ENCODE measurements around the gene BCAS1.

BCAS1 gene

GRCh38 chr20:53899351-53900167 is 170.8 kb downstream of the BCAS1 start (continued):
- TF ChIP-seq HOXD13 (CRISPR knock-in tag; IDR thresholded peaks at IDR 0.05; ENCODE audit: borderline replicate concordance) (peak; percentile 62; the same call in 1 of the 2 replicates), ZSCAN30 (tag by site-specific recombination; IDR thresholded peaks at IDR 0.05) (0 out of 2 replicates have a peak, but pooled peaks have one; percentile 53), SETDB1 (IDR thresholded peaks at IDR 0.05; ENCODE audit: insufficient read length, low read length) (no peak), ZEB2 (tag by site-specific recombination; IDR thresholded peaks at IDR 0.05) (peak; percentile 92), ATF2 (tag by site-specific recombination; IDR thresholded peaks at IDR 0.05; ENCODE audit: low read depth) (peak; percentile 51; the same call in 1 of the 2 replicates), ZNF561 (tag by site-specific recombination; IDR thresholded peaks at IDR 0.05; ENCODE audit: borderline replicate concordance) (peak; percentile 99), ZNF629 (tag by site-specific recombination; IDR thresholded peaks at IDR 0.05) (peak; percentile 96), ZNF23 (tag by site-specific recombination; IDR thresholded peaks at IDR 0.05; ENCODE audit: borderline replicate concordance) (no peak), ZNF302 (tag by site-specific recombination; IDR thresholded peaks at IDR 0.05; ENCODE audit: low read depth) (no peak), ZNF555 (tag by site-specific recombination; conservative IDR thresholded peaks at IDR 0.05) (no peak), ZNF792 (tag by site-specific recombination; IDR thresholded peaks at IDR 0.05) (0 out of 2 replicates have a peak, but pooled peaks have one; percentile 92), ZNF138 (tag by site-specific recombination; IDR thresholded peaks at IDR 0.05; ENCODE audit: borderline replicate concordance) (no peak), ZNF654 (tag by site-specific recombination; IDR thresholded peaks at IDR 0.05; ENCODE audit: low read depth) (0 out of 2 replicates have a peak, but pooled peaks have one; percentile 4), ZBTB17 (tag by site-specific recombination; IDR thresholded peaks at IDR 0.05) (peak; percentile 95), ZNF426 (tag by site-specific recombination; IDR thresholded peaks at IDR 0.05) (no peak), SP2 (tag by site-specific recombination; IDR thresholded peaks at IDR 0.05) (peak; percentile 76), KLF8 (tag by site-specific recombination; IDR thresholded peaks at IDR 0.05) (peak; percentile 97), ZNF24 (tag by site-specific recombination; IDR thresholded peaks at IDR 0.05) (peak; percentile 99), OSR2 (tag by site-specific recombination; IDR thresholded peaks at IDR 0.05) (peak; percentile 100), ZNF488 (tag by site-specific recombination; IDR thresholded peaks at IDR 0.05) (peak; percentile 84), PRDM4 (tag by site-specific recombination; IDR thresholded peaks at IDR 0.05) (peak; percentile 92), REPIN1 (tag by site-specific recombination; IDR thresholded peaks at IDR 0.05; ENCODE audit: low read depth) (peak; percentile 55; the same call in 1 of the 2 replicates)
- TF ChIP-seq, protein P1, sequence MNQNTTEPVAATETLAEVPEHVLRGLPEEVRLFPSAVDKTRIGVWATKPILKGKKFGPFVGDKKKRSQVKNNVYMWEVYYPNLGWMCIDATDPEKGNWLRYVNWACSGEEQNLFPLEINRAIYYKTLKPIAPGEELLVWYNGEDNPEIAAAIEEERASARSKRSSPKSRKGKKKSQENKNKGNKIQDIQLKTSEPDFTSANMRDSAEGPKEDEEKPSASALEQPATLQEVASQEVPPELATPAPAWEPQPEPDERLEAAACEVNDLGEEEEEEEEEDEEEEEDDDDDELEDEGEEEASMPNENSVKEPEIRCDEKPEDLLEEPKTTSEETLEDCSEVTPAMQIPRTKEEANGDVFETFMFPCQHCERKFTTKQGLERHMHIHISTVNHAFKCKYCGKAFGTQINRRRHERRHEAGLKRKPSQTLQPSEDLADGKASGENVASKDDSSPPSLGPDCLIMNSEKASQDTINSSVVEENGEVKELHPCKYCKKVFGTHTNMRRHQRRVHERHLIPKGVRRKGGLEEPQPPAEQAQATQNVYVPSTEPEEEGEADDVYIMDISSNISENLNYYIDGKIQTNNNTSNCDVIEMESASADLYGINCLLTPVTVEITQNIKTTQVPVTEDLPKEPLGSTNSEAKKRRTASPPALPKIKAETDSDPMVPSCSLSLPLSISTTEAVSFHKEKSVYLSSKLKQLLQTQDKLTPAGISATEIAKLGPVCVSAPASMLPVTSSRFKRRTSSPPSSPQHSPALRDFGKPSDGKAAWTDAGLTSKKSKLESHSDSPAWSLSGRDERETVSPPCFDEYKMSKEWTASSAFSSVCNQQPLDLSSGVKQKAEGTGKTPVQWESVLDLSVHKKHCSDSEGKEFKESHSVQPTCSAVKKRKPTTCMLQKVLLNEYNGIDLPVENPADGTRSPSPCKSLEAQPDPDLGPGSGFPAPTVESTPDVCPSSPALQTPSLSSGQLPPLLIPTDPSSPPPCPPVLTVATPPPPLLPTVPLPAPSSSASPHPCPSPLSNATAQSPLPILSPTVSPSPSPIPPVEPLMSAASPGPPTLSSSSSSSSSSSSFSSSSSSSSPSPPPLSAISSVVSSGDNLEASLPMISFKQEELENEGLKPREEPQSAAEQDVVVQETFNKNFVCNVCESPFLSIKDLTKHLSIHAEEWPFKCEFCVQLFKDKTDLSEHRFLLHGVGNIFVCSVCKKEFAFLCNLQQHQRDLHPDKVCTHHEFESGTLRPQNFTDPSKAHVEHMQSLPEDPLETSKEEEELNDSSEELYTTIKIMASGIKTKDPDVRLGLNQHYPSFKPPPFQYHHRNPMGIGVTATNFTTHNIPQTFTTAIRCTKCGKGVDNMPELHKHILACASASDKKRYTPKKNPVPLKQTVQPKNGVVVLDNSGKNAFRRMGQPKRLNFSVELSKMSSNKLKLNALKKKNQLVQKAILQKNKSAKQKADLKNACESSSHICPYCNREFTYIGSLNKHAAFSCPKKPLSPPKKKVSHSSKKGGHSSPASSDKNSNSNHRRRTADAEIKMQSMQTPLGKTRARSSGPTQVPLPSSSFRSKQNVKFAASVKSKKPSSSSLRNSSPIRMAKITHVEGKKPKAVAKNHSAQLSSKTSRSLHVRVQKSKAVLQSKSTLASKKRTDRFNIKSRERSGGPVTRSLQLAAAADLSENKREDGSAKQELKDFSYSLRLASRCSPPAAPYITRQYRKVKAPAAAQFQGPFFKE (tag by site-specific recombination; IDR thresholded peaks at IDR 0.05; ENCODE audit: borderline replicate concordance): no peak
- TF ChIP-seq, protein P2, sequence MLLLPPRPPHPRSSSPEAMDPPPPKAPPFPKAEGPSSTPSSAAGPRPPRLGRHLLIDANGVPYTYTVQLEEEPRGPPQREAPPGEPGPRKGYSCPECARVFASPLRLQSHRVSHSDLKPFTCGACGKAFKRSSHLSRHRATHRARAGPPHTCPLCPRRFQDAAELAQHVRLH (tag by site-specific recombination; IDR thresholded peaks at IDR 0.05): no peak; the same call in 1 of the 2 replicates
- TF ChIP-seq, protein P3, sequence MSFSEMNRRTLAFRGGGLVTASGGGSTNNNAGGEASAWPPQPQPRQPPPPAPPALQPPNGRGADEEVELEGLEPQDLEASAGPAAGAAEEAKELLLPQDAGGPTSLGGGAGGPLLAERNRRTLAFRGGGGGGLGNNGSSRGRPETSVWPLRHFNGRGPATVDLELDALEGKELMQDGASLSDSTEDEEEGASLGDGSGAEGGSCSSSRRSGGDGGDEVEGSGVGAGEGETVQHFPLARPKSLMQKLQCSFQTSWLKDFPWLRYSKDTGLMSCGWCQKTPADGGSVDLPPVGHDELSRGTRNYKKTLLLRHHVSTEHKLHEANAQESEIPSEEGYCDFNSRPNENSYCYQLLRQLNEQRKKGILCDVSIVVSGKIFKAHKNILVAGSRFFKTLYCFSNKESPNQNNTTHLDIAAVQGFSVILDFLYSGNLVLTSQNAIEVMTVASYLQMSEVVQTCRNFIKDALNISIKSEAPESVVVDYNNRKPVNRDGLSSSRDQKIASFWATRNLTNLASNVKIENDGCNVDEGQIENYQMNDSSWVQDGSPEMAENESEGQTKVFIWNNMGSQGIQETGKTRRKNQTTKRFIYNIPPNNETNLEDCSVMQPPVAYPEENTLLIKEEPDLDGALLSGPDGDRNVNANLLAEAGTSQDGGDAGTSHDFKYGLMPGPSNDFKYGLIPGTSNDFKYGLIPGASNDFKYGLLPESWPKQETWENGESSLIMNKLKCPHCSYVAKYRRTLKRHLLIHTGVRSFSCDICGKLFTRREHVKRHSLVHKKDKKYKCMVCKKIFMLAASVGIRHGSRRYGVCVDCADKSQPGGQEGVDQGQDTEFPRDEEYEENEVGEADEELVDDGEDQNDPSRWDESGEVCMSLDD (tag by site-specific recombination; IDR thresholded peaks at IDR 0.05): peak; percentile 43; the same call in 1 of the 2 replicates

Data from HEK293 (cell line).